ENCODE measurements around the gene PER1.
"Not testable (repeated sequence)": the region's sequence is repeated elsewhere in the genome, so short reads cannot be mapped to it uniquely, and the experiment has no call there.

PER1 gene

DNA sequence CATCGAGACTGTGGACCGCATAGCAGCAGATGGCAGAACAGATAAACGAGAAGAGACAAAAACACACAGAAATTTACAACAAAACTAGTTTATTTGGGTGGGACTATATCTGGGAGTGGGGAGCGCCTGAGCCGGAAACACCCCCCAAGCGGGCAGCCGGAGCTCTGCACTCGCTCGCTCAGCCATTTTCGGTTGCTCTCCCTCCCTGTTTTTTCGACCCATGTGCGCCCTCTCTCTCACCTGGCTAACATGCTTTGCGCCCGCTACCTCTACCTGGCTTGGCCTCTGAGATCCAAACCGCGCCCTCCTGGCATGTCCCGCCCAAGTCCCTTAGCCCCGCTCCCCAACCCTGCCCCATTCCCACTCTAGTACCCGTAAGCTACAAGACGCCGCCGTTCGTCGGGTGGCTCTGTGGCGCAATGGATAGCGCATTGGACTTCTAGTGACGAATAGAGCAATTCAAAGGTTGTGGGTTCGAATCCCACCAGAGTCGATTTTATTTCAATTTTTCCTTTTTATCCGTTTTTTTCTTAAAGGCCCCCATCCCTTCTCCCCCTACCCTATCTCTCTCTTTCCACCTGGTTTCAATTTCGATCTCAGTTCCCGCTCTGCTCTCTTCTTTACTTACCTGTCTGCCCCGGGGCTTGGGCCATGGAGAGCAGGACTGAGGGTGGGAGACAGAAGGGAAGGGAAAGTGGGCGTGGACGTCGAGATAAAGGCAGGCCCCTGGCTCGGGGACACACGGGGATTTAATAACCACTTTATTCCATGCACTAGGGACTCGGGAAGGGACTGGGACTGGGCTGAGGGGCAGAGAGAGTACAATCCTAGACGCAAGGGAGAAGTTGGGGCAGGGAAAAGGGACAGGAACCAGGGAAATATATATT lies 31.4 kb downstream of the PER1 start:
- peak; percentile 40 for DNase-seq

DNA sequence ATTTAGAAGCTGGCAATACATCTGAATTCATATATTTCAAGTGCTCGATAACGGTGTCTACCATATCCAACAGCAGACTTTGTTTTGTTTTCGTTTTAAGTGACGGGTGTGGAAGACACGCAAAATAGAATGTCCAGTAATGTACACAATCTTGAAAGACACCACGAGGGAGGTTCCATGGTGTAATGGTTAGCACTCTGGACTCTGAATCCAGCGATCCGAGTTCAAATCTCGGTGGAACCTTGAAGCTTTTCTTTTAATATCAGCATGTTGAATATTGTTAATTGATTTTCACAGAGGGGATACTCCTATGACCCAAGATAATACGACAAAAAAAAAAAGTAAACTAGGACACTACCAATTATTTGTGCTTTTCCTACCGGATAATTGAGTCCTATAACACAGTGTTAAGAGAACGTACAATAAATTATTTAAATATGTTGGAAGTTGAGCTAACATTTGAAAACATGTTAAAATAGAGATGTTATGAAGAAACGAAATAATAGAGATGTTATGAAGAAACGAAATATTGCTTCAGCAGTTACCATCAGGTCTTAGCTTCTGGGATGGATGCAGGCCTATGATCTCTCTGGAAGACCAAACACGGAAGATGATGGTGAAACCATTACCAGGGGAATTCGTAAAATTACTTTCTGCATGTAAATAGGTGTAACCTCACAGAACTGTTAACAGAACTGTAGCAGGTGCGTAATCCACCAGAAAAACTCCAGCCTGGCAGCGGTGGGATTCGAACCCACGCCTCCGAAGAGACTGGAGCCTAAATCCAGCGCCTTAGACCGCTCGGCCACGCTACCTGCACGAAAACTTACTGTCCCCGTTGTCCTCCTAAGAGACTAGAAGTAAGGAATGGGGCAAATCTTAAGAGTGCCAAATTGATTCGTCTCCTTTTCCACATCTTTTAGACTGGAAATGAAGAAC lies 32.4 kb downstream of the PER1 start:
- peak; percentile 64 for DNase-seq

GRCh38 chr17:8118769-8119580 lies 33.2 kb downstream of the PER1 start:
- DNase-seq: peak; percentile 65

DNA sequence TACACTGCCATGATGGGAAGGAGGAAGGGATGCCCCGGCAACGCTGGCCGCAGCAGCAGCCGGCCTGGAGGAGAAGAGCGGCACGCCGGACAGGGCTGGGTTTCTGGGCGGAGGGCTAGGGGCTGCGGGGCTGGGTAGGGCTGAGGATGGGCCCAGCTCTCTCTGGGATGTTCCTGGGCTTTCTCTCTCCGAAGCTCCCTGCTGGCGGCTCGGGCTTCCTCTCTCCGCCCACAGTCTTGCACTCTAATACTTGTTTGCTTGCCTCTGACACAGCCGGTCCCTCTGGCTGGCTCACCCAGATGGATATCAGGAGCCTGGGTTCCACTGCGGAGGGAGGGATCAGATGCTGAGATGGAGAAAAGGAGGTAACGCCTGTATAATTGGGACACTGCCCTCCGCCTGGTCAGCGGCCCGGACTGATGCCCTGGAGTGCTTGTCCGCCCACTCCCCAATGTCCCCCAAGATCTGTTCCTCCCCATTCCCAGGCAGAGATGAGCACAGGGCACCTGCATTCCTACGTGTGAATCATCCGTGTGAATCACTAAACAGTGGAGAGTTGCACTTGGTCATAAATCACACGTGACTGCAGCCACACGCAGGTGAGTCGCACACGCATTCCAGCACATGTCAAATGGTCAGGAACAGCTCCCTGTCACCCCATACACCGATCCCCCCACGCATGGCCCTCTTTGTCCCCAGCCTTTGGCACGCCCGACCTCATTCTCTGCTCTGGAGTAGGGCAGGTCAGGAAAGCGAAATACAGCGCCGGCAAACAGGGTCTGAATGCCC lies 34.0 kb downstream of the PER1 start, which contains the start of gene ALOXE3:
ALOXE3 (minus strand) TSS at position 535 of the 789 bp plus-strand sequence; CDS start at position 11, 524 bp downstream.
- no peak for DNase-seq

GRCh38 chr17:8117367-8117979 lies 34.7 kb downstream of the PER1 start:
- DNase-seq: no peak

DNA sequence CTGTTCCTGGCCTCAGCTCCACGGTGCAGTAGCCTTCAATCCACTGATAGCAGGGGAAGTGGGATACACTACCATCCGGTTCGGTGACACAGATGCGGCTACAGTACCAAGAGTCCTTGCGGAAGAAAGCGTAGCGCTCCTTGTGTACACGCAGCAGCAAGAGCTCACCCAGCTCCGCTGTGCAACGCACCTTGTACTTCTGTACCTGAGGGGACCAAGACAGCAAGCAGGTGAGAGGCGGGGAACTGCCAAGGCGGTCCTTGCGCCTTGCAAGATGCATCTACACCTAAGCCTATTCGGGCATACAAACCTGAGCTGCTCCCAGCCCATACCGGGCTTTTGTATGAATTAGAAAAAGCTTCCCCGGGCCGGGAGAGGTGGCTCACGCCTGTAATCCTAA lies 35.4 kb downstream of the PER1 start:
- no peak for DNase-seq

DNA sequence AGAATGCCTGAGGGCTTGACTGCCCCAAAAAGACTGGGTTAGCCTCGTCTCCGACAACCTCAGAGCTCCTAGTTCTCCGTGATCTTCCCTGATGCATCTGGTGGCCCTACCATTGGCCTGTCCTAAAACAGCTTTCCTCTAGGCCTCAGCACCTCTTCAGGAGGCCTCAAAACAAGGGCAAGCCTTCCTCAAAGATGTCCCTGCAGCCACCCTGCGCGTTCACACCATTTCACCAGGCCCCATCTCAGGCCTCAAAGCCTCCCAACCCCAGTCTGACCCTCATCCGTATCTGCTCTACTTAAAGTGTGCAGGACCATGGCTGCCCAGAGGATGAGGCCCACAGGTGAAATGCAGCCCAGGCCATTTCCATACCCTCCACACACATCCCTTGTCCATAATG lies 41.3 kb downstream of the PER1 start:
- no peak for DNase-seq

- no peak for DNase-seq
Observed at GRCh38 chr17:8110456-8110804, 41.8 kb downstream of the PER1 start.

GRCh38 chr17:8109661-8110455 lies 42.3 kb downstream of the PER1 start:
- DNase-seq: no peak

DNA sequence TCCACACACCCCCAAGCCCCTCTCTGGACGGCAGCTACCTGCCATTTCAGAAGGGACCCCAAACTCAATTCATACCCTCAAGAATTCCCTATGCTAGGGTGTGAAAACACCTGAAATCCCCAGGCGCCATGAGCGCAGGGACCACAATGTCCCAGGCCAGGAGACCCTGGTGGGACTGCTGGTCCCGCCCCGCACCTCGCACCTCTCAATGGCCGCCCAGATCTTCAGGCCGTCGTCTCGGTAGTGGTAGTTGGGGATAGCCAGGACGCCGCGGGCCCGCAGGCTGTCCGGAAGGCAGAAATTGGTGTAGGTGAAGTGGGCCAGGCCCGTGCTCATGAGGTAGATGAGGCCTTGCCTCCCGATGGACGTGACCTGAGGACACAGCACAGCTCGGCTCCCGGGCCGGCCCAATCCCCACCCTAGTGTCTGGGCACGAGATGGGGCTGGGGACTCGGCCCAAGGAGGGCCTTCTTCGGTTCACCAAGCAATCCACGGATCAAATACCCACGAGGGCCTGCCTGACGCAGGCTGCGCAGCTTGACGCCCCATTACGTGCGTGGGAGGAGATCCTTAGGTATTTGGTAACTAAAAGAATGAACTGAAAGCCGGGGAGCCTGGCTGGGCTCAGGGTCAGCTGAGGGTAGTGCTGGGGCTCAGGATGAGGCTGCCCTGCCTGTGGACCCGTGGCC lies 43.1 kb downstream of the PER1 start:
- no peak for DNase-seq

DNA sequence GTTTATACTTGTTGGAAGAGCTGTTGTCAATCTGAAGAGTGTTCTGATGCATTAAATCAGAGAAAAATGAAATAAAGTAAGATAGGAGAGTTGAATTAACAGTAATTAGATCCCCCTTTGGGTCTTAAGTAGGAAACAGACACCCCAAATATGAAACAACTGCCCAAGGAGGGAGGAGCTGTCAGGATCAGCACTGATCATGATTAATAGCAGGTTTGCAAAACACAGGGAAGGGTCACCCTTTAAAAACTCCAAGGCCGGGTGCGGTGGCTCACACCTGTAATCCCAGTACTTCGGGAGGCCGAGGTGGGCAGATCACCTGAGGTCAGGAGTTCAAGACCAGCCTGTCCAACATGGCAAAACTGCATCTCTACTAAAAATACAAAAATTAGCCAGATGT lies 45.2 kb downstream of the PER1 start:
- DNase-seq: not testable (repeated sequence)

- DNase-seq: no peak
Observed at GRCh38 chr17:8105957-8106398, 46.2 kb downstream of the PER1 start.

DNA sequence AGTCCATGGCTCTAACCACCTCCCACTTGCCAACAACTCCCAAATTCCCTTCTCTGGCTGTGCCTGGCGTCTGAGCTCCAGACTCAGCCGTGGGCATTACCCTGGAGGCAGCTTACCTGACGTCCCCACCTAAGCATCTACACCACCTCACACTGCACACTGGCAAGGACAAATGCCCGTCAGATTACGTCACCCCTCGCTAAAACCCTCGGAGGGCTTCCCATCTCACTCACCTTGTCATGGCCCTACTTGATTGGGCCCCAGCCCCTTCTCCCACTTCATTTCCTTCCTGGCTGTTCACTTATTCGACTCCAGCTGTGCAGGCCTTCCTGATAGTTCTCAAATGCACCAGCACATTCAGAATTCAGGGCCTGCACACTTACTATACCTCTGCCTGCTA lies 47.3 kb downstream of the PER1 start:
- no peak for DNase-seq

GRCh38 chr17:8103549-8103948 lies 48.7 kb downstream of the PER1 start:
- DNase-seq: no peak

- no peak for DNase-seq
Observed at GRCh38 chr17:8101721-8102120, 50.5 kb downstream of the PER1 start.

DNA sequence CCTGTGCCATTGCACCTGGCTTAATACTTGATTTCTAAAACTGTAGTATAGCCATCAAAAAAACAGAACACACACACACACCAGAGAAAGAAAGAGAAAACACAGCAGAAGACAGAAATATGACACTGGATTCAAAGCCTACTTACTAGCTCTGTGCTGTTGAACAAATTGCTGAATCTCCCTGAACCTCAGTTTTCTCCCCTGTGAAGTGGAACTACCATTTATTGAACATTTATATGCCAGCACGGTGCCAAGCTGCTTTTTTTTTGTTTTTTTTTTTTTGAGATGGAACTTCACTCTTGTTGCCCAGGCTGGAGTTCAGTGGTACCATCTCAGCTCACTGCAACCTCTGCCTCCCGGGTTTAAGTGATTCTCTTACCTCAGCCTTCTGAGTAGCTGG lies 51.4 kb downstream of the PER1 start:
- DNase-seq: no peak

- no peak for DNase-seq
Observed at GRCh38 chr17:8100111-8100510, 52.1 kb downstream of the PER1 start.

- DNase-seq: no peak
Observed at GRCh38 chr17:8096541-8096940, 55.7 kb downstream of the PER1 start.

DNA sequence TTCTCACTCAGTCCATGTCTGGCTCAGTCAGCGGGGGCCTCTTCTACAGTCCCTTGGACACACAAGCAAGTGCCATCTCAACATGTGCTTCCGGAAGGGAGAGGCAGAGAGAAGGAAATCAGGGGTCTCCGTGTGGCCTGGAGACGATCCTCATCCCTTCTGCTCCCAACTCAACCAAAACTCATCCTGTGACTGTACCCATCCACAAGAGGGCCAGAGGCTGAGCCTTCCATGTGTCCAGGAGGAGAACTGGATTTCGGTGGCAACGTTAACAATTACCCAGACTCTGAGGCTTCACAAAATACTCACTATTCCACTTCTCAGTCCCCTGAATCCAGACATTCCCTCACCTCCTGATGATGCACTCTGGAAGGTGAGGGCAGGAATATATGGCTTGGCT lies 56.8 kb downstream of the PER1 start:
- DNase-seq: no peak
